Measurements from ENCODE around the gene MYLK4.

MYLK4 gene

DNA sequence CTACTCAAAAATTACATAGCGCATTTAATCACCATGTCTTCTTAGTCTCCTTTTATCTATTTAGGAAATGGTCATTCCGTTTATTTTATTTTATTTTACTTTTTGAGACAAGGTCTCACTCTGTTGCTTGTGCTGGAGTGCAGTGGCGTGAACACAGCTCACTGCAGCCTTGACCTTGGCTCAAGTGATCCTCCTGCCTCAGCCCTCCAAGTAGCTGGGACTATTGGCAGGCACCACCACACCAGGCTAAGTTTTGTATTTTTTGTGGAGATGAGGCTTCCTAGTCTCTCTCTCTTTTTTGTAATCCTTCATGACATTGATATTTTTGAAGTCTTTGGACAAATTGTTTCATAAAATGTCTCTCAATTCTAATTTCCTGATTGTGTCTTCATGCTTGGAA lies 4.7 kb upstream of the MYLK4 start:
- Histone ChIP-seq H3K9me3 (ENCODE audit: insufficient read depth, low read length) (peaks cover 6% of the 10 kb centered on the region; the same call in 1 of the 2 replicates), H3K9ac (ENCODE audit: insufficient read length, low read depth) (no peak overlapping the region), H3K36me3 (ENCODE audit: insufficient read depth, insufficient read length, low read length) (no peaks in the 10 kb centered on the region), H3K27me3 (ENCODE audit: insufficient read depth, insufficient read length) (no peaks in the 10 kb centered on the region), H3K4me1 (ENCODE audit: insufficient read depth, insufficient read length) (no peaks in the 10 kb centered on the region), H3K4me3 (ENCODE audit: insufficient read length, low read depth) (no peak overlapping the region)
- TF ChIP-seq YY1 (IDR thresholded peaks at IDR 0.05; ENCODE audit: insufficient read depth, insufficient read length) (no peak), SUZ12 (IDR thresholded peaks at IDR 0.05; ENCODE audit: extremely low read depth, insufficient read depth, insufficient read length) (no peak), ZNF274 (IDR thresholded peaks at IDR 0.05; ENCODE audit: low read depth, low read length) (no peak)
- no peak for DNase-seq (ENCODE audit: low read depth, low spot score)

GRCh38 chr6:2754911-2755310 lies 4.2 kb upstream of the MYLK4 start:
- no peak for DNase-seq (ENCODE audit: low read depth, low spot score)
- H3K4me3 ChIP-seq (ENCODE audit: insufficient read length, low read depth), result no peak overlapping the region
- H3K4me1 ChIP-seq (ENCODE audit: insufficient read depth, insufficient read length), result no peaks in the 10 kb centered on the region
- no peaks in the 10 kb centered on the region for H3K27me3 ChIP-seq (ENCODE audit: insufficient read depth, insufficient read length)
- TF ChIP-seq SUZ12 (IDR thresholded peaks at IDR 0.05; ENCODE audit: extremely low read depth, insufficient read depth, insufficient read length) (no peak), YY1 (IDR thresholded peaks at IDR 0.05; ENCODE audit: insufficient read depth, insufficient read length) (no peak), ZNF274 (IDR thresholded peaks at IDR 0.05; ENCODE audit: low read depth, low read length) (no peak)
- 0 out of 2 replicates have a peak, but pooled peaks cover under 1% of the 10 kb centered on the region for H3K9me3 ChIP-seq (ENCODE audit: insufficient read depth, low read length)
- no peak overlapping the region for H3K9ac ChIP-seq (ENCODE audit: insufficient read length, low read depth)
- no peaks in the 10 kb centered on the region for H3K36me3 ChIP-seq (ENCODE audit: insufficient read depth, insufficient read length, low read length)

DNA sequence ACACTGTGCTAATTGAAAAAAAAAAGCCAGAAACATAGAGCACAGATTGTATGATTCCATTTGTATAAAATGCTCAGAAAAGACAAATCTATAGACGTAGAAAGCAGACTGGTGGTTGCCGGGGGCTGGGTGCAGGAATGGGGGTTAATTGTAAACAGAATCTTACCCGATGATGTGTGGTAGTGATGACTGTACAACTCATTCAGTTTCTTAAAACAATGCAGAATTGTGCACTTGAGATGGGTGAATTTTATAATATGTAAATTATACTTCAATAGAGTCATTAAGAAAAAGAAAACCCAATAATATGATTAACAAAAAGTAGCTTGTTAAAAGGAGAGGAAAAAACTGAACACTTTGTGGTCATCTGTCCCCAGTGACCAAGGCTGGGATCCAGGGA lies 3.7 kb upstream of the MYLK4 start:
- TF ChIP-seq YY1 (IDR thresholded peaks at IDR 0.05; ENCODE audit: insufficient read depth, insufficient read length), result no peak
- no peak for TF ChIP-seq ZNF274 (IDR thresholded peaks at IDR 0.05; ENCODE audit: low read depth, low read length)
- TF ChIP-seq SUZ12 (IDR thresholded peaks at IDR 0.05; ENCODE audit: extremely low read depth, insufficient read depth, insufficient read length), result no peak
- Histone ChIP-seq H3K4me1 (ENCODE audit: insufficient read depth, insufficient read length) (no peaks in the 10 kb centered on the region), H3K9me3 (ENCODE audit: insufficient read depth, low read length) (no peaks in the 10 kb centered on the region), H3K4me3 (ENCODE audit: insufficient read length, low read depth) (no peak overlapping the region), H3K36me3 (ENCODE audit: insufficient read depth, insufficient read length, low read length) (no peaks in the 10 kb centered on the region), H3K9ac (ENCODE audit: insufficient read length, low read depth) (no peak overlapping the region), H3K27me3 (ENCODE audit: insufficient read depth, insufficient read length) (no peaks in the 10 kb centered on the region)
- no peak for DNase-seq (ENCODE audit: low read depth, low spot score)

DNA sequence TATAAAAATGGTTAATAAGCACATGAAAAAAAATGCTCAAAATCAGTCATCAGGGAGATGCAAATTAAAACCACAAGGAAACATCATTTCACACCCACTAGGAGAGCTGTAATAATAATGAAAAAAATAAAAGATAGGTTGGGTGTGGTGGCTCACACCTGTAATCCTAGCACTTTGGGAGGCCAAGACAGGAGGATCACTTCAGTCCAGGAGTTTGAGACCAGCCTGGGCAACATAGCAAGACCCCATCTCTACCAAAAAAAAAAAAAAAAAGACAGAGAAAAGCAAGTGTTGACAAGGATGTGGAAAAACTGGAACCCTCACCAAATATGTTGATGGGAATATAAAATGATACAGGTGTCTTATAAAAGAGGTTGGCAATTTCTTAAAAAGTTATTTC lies 3.0 kb upstream of the MYLK4 start:
- Histone ChIP-seq H3K9ac (ENCODE audit: insufficient read length, low read depth) (no peak overlapping the region), H3K36me3 (ENCODE audit: insufficient read depth, insufficient read length, low read length) (no peaks in the 10 kb centered on the region), H3K4me3 (ENCODE audit: insufficient read length, low read depth) (no peak overlapping the region), H3K27me3 (ENCODE audit: insufficient read depth, insufficient read length) (no peaks in the 10 kb centered on the region), H3K9me3 (ENCODE audit: insufficient read depth, low read length) (no peaks in the 10 kb centered on the region), H3K4me1 (ENCODE audit: insufficient read depth, insufficient read length) (no peaks in the 10 kb centered on the region)
- no peak for DNase-seq (ENCODE audit: low read depth, low spot score)
- TF ChIP-seq YY1 (IDR thresholded peaks at IDR 0.05; ENCODE audit: insufficient read depth, insufficient read length), result no peak

GRCh38 chr6:2753110-2753489 lies 2.4 kb upstream of the MYLK4 start:
- Histone ChIP-seq H3K4me3 (ENCODE audit: insufficient read length, low read depth) (no peak overlapping the region), H3K27me3 (ENCODE audit: insufficient read depth, insufficient read length) (no peaks in the 10 kb centered on the region), H3K36me3 (ENCODE audit: insufficient read depth, insufficient read length, low read length) (no peaks in the 10 kb centered on the region), H3K9ac (ENCODE audit: insufficient read length, low read depth) (no peak overlapping the region), H3K9me3 (ENCODE audit: insufficient read depth, low read length) (no peaks in the 10 kb centered on the region), H3K4me1 (ENCODE audit: insufficient read depth, insufficient read length) (no peaks in the 10 kb centered on the region)
- TF ChIP-seq ZNF274 (IDR thresholded peaks at IDR 0.05; ENCODE audit: low read depth, low read length), result no peak
- no peak for TF ChIP-seq YY1 (IDR thresholded peaks at IDR 0.05; ENCODE audit: insufficient read depth, insufficient read length)
- TF ChIP-seq SUZ12 (IDR thresholded peaks at IDR 0.05; ENCODE audit: extremely low read depth, insufficient read depth, insufficient read length), result no peak
- no peak for DNase-seq (ENCODE audit: low read depth, low spot score)

- Histone ChIP-seq H3K9ac (ENCODE audit: insufficient read length, low read depth) (no peak overlapping the region), H3K4me3 (ENCODE audit: insufficient read length, low read depth) (no peak overlapping the region), H3K9me3 (ENCODE audit: insufficient read depth, low read length) (no peaks in the 10 kb centered on the region), H3K4me1 (ENCODE audit: insufficient read depth, insufficient read length) (no peaks in the 10 kb centered on the region), H3K27me3 (ENCODE audit: insufficient read depth, insufficient read length) (no peaks in the 10 kb centered on the region), H3K36me3 (ENCODE audit: insufficient read depth, insufficient read length, low read length) (no peaks in the 10 kb centered on the region)
- no peak for DNase-seq (ENCODE audit: low read depth, low spot score)
- TF ChIP-seq SUZ12 (IDR thresholded peaks at IDR 0.05; ENCODE audit: extremely low read depth, insufficient read depth, insufficient read length) (no peak), YY1 (IDR thresholded peaks at IDR 0.05; ENCODE audit: insufficient read depth, insufficient read length) (no peak), ZNF274 (IDR thresholded peaks at IDR 0.05; ENCODE audit: low read depth, low read length) (no peak)
Observed at GRCh38 chr6:2752477-2753109, 1.9 kb upstream of the MYLK4 start.

DNA sequence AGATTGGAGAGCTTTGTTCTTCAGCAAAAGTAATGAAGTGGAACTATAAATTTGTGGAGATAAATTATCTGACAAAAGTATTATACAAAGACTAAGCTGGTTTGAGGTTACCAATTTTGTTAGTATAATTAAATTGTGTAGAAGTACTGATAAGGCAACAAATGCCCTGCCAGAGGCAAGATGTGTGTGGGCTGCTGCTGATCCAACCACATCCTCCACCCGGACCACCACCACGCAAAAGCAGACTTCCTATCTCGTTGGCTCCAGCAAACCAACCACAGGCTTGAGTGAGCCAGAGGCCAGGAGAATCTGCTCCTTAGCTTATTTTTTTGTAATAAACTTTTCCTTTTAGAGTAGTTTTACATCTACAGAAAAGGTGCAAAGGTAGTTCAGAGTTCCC lies 1.1 kb upstream of the MYLK4 start:
- Histone ChIP-seq H3K9ac (ENCODE audit: insufficient read length, low read depth) (no peak overlapping the region), H3K4me1 (ENCODE audit: insufficient read depth, insufficient read length) (no peaks in the 10 kb centered on the region)
- DNase-seq (ENCODE audit: low read depth, low spot score), result no peak

More for the DNA sequence above, 1.1 kb upstream of the MYLK4 start:
- no peaks in the 10 kb centered on the region for H3K9me3 ChIP-seq (ENCODE audit: insufficient read depth, low read length)
- no peaks in the 10 kb centered on the region for H3K27me3 ChIP-seq (ENCODE audit: insufficient read depth, insufficient read length)
- no peaks in the 10 kb centered on the region for H3K36me3 ChIP-seq (ENCODE audit: insufficient read depth, insufficient read length, low read length)
- TF ChIP-seq YY1 (IDR thresholded peaks at IDR 0.05; ENCODE audit: insufficient read depth, insufficient read length), result no peak
- no peak for TF ChIP-seq SUZ12 (IDR thresholded peaks at IDR 0.05; ENCODE audit: extremely low read depth, insufficient read depth, insufficient read length)
- no peak for TF ChIP-seq ZNF274 (IDR thresholded peaks at IDR 0.05; ENCODE audit: low read depth, low read length)
- H3K4me3 ChIP-seq (ENCODE audit: insufficient read length, low read depth), result no peak overlapping the region

All from NT2/D1 (cell line).